Osteocyte (in vitro differentiated cells): ENCODE measurements around the gene USP20. TPM values are rescaled to one million over a fixed set of nuclear protein-coding genes. Genes with fewer than 3 reads are reported as not detected.

ENCODE experiments used
- DNase-seq: peaks from one replicate; pipeline ENCODE4 v3.0.0; 2021; ENCODE audit warnings: mixed read lengths; ENCODE audit not compliant: unreplicated experiment; ENCODE audit errors: extremely low spot score
- H3K27ac Mint-ChIP-seq: one replicate; pipeline ENCODE4 v1.8.0; 2021; ENCODE audit warnings: mild to moderate bottlenecking, mixed read lengths; ENCODE audit not compliant: unreplicated experiment
- H3K27me3 Mint-ChIP-seq: one replicate; pipeline ENCODE4 v1.8.0; 2021; ENCODE audit warnings: mixed read lengths; ENCODE audit not compliant: unreplicated experiment
- H3K36me3 Mint-ChIP-seq: one replicate; pipeline ENCODE4 v1.8.0; 2021; ENCODE audit warnings: mixed read lengths; ENCODE audit not compliant: unreplicated experiment
- H3K4me1 Mint-ChIP-seq: one replicate; pipeline ENCODE4 v1.8.0; 2021; ENCODE audit warnings: mixed read lengths; ENCODE audit not compliant: unreplicated experiment
- H3K4me3 Mint-ChIP-seq: one replicate; pipeline ENCODE4 v1.8.0; 2021; ENCODE audit warnings: mild to moderate bottlenecking, moderate library complexity, mixed read lengths; ENCODE audit not compliant: unreplicated experiment
- H3K9me3 Mint-ChIP-seq: one replicate; pipeline ENCODE4 v1.8.0; 2021; ENCODE audit warnings: mixed read lengths; ENCODE audit not compliant: unreplicated experiment
- total RNA-seq: library from RNA; stranded (reverse); gene quantifications from 2 replicates; pipeline ENCODE4 v1.2.1, GENCODE V29; 2021
- TF ChIP-seq, protein P1 (sequence below): fragments of 200-600 bp; sonication (generic); IDR thresholded peaks from 2 replicates; pipeline ENCODE4 v1.5.0; 2021; ENCODE audit warnings: antibody characterized with exemption, mild to moderate bottlenecking, moderate library complexity

The USP20 gene
- total RNA-seq, 1 donor from 2014 or later, result 32.6 TPM

- no peaks in the 10 kb centered on the region for H3K9me3 Mint-ChIP-seq
- no peak for DNase-seq
- TF ChIP-seq, protein P1, sequence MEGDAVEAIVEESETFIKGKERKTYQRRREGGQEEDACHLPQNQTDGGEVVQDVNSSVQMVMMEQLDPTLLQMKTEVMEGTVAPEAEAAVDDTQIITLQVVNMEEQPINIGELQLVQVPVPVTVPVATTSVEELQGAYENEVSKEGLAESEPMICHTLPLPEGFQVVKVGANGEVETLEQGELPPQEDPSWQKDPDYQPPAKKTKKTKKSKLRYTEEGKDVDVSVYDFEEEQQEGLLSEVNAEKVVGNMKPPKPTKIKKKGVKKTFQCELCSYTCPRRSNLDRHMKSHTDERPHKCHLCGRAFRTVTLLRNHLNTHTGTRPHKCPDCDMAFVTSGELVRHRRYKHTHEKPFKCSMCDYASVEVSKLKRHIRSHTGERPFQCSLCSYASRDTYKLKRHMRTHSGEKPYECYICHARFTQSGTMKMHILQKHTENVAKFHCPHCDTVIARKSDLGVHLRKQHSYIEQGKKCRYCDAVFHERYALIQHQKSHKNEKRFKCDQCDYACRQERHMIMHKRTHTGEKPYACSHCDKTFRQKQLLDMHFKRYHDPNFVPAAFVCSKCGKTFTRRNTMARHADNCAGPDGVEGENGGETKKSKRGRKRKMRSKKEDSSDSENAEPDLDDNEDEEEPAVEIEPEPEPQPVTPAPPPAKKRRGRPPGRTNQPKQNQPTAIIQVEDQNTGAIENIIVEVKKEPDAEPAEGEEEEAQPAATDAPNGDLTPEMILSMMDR, result no peak
- H3K27me3 Mint-ChIP-seq, result no peaks in the 10 kb centered on the region
- H3K27ac Mint-ChIP-seq, result no peak overlapping the region
- no peak overlapping the region for H3K4me3 Mint-ChIP-seq
- H3K36me3 Mint-ChIP-seq, result peaks cover 40% of the 10 kb centered on the region
- peaks cover 4% of the 10 kb centered on the region for H3K4me1 Mint-ChIP-seq
Observed at GRCh38 chr9:129809346-129809745, 25.9 kb upstream of the USP20 start.

- peaks cover 2% of the 10 kb centered on the region for H3K4me1 Mint-ChIP-seq
- no peaks in the 10 kb centered on the region for H3K27me3 Mint-ChIP-seq
- no peak for DNase-seq
- TF ChIP-seq, protein P1, result no peak
- H3K36me3 Mint-ChIP-seq, result peaks cover 44% of the 10 kb centered on the region
- no peak overlapping the region for H3K27ac Mint-ChIP-seq
- H3K9me3 Mint-ChIP-seq, result no peaks in the 10 kb centered on the region
- no peak overlapping the region for H3K4me3 Mint-ChIP-seq
Observed at GRCh38 chr9:129810116-129810515, 25.1 kb upstream of the USP20 start.

DNA sequence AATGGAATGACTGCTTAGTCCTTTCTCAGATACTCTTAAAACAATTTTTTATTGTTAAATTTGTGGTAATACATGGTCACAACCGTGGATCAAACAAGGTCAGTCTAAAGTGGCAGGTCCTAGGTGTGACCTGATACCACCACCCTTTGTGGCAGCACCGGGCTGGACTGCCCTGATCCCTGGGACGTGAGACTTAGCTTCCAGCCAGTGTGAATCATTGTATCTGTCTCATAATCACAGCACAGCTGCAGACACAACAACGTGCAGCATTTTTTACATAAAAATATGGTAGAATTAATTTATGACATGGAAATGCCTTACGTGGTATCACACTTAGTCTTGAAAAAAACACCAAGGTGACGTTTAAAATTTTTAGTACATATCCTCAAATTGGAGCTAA, 24.5 kb upstream of the USP20 start:
- TF ChIP-seq, protein P1, result no peak
- Mint-ChIP-seq H3K9me3 (no peaks in the 10 kb centered on the region), H3K27me3 (no peaks in the 10 kb centered on the region), H3K4me3 (no peak overlapping the region), H3K4me1 (peaks cover 2% of the 10 kb centered on the region), H3K27ac (no peak overlapping the region), H3K36me3 (peaks cover 45% of the 10 kb centered on the region)
- no peak for DNase-seq

- Mint-ChIP-seq H3K4me3 (no peak overlapping the region), H3K27ac (no peak overlapping the region), H3K9me3 (no peaks in the 10 kb centered on the region), H3K36me3 (peaks cover 45% of the 10 kb centered on the region), H3K27me3 (no peaks in the 10 kb centered on the region), H3K4me1 (peaks cover 2% of the 10 kb centered on the region)
- TF ChIP-seq, protein P1, result no peak
- no peak for DNase-seq
Observed at GRCh38 chr9:129811967-129812363, 23.3 kb upstream of the USP20 start.

DNA sequence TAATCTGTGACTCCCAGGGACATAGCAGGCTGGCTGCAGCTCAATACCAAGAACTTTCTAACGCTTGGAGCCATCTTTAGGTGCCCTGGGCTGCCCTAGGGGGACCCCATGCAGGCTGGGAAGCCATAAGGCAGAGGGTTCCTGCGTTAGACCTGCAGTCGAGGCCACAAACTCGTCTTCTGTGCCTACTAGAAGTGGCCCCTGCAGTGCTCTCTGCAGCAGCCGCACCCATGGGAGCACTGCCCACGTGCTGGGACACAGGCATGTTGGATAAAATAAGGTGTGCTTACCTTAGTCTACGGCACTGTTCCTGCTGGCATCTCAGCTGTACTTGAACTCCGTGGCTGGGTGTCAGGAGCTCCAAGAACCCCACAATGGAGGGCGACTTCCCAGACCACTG, 22.9 kb upstream of the USP20 start:
- no peaks in the 10 kb centered on the region for H3K27me3 Mint-ChIP-seq
- TF ChIP-seq, protein P1, result no peak
- H3K9me3 Mint-ChIP-seq, result no peaks in the 10 kb centered on the region
- no peak overlapping the region for H3K27ac Mint-ChIP-seq
- peaks cover 2% of the 10 kb centered on the region for H3K4me1 Mint-ChIP-seq
- no peak for DNase-seq
- H3K36me3 Mint-ChIP-seq, result peaks cover 45% of the 10 kb centered on the region
- no peak overlapping the region for H3K4me3 Mint-ChIP-seq
